WTC11 (cell line): Measurements from ENCODE around the gene IL20.

Source experiments
- ARID4B ChIP-seq: sonication (generic); formaldehyde crosslinking; IDR thresholded peaks from 2 replicates; pipeline ENCODE4 v1.8.0; 2023; ENCODE audit warnings: missing genetic modification reagents, mild to moderate bottlenecking, borderline replicate concordance
- CTCF ChIP-seq: fragments of 200-600 bp; IDR thresholded peaks from 2 replicates; pipeline ENCODE4 v1.8.0; 2022; ENCODE audit warnings: antibody characterized with exemption
- PREB ChIP-seq: sonication (generic); formaldehyde crosslinking; IDR thresholded peaks from 2 replicates; pipeline ENCODE4 v1.8.1; 2022; ENCODE audit warnings: mild to moderate bottlenecking, missing genetic modification reagents, moderate library complexity, borderline replicate concordance
- ZNF232 ChIP-seq: sonication (generic); formaldehyde crosslinking; IDR thresholded peaks from 2 replicates; pipeline ENCODE4 v1.8.0; 2022; ENCODE audit warnings: mild to moderate bottlenecking, missing genetic modification reagents

DNA sequence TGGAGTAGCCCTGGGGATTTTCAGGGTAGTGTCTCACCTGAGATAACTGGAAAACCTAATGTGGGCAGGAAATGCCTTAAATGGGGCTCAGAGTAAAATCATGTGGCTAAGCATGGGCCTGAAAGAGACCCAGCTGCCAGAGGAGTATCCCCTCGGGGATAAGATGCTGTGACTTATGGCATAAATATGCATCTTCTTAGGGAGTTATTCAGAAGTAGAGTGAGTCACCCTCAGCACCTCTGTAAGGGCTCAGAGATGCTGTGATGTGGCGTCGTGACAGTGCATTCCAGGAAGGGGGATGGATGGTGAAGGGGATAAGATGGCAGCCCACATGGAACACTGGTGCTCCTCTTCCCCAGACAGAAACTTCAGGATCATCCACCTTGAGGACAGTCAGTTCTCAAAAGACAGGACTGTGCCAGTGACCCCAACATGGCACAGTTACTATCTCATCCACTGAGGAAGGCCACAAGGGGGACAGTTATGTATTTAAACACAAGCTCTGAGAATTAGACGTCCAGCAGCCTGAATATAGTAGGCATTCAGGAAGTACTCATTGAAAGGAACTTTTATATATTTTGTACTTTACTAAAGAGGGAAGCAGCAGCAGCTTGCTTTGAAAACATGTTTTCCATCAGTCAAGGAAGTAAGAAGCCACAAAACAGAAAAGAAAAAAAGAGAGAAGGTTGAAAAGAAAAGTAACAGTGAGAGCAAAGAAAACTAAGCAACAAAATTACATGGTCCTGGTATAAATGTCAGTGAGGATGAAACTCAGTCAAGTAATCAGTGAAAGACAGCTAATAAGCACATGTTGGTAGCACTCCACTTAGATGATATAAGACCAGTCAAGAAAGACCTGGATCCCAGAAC, 40.1 kb downstream of the IL20 start:
- TF ChIP-seq PREB (CRISPR knock-in tag), result no peak
- no peak for TF ChIP-seq ZNF232
- no peak for TF ChIP-seq CTCF
- TF ChIP-seq ARID4B (CRISPR knock-in tag), result no peak
